Kasumi-1 (cell line): ENCODE data around the gene NUP205.
A peak's percentile ranks its signal among the peaks of the same experiment; 100 is the strongest.
"Not testable (repeated sequence)": the region's sequence is repeated elsewhere in the genome, so short reads cannot be mapped to it uniquely, and the experiment has no call there.

Experiments used
- DNase-seq, 2 experiments: peaks; one replicate each; lab custom pipeline; 2025; lab: John Stamatoyannopoulos, UW

The NUP205 gene

GRCh38 chr7:135620447-135620846 is 62.7 kb downstream of the NUP205 start:
- DNase-seq, result no peak

DNA sequence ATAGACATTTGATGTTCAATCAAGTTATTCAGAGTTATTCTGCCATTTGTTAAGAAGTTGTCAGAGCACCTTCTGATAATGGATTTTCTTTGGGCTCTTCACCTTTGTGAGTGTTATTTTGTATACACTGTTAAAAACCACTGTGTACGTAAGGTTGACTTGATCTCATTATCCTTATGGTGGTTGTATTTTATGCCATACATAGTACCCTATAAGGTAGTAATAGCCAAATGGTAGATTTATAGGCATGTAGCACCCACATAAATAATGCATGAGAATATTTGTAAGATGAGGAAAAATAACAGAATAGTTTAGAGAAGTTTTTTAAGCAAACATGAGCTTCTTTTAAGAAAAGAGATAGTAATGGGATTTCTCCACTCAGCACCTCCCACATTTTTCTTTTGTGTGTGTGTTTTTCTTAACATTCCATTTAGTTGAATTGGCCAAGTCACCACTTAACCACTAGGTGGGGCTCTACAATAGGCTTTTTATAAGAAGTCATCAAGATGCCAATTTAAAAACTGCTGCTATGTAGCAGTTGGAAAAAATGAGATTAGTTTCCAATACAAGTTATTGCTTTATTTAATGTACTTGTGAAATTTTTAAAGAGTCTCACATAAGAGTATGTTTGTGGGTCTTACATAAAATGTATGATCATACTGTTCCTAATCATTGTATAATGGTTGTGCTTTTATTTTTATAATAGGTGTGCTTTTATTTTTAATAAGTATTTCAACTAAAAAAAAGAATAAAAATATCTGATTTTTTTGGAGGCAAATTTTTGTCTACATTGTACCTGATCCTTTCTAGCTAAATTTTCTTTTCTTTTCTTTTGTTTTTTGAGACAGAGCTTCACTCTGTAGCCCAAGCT is 63.5 kb downstream of the NUP205 start:
- peak; percentile 56 to 79 for DNase-seq

DNA sequence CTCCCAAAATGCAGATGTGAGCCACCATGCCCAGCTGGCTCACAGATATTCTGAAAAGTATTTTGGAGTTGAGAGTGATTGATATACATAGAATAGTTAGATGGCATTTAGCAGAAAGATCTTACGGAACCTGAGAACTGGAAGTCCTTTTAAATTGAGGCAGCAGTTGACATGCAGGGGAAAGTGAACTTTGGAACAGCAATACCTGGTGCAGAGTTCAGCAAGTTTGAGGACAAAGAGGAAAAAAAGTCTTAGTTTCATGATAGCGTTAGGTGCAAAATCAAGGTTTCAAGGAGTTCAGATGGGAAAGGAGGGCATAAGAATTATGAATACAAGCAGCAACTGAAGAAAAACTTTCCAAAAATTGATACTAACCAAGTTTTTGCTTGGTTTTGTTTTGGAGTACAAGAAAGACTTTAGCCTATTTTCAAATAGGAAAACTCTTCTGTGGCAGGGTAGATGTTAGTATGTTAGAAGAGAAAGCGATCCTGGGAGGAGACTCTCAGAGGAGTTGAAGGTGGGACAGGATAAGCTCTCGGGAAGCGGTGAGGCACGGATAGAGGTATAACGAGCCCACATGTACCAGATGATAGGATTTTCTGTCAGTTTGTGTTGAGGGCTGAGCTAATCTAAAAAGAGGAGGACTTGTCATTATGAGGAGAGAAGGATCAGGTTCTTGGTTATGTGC is 76.6 kb downstream of the NUP205 start:
- no peak for DNase-seq

DNA sequence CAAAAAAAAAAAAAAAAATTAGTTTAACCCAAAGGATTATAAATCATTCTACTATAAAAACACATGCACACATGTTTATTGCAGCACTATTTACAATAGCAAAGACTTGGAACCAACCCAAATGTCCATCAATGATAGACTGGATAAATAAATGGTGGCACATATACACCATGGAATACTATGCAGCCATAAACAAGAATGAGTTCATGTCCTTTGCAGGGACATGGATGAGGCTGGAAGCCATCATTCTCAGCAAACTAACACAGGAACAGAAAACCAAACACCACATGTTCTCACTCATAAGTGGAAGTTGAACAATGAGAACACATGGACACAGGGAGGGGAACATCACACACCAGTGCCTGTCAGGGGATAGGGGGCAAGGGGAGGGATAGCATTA is 82.0 kb downstream of the NUP205 start:
- DNase-seq, result not testable (repeated sequence)

DNA sequence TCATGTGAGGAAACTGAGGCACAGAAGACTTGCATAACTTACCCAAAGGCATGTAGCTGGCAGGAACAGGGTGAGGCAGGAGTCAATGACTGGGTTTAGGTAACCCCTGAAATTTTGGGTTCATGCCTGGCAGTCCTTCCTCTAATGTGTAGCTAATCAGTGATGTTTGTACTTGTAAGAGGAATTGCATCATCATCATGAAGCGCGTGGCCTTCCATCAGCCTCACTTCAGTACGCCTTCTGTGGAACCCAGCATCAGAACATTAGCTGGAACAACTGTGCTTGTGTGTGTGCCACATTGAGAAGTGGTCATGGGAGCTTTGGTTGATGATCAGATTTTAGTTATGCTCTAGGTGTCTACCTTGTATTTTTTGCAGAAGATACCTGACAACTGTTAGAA is 86.4 kb downstream of the NUP205 start:
- DNase-seq, result no peak

- DNase-seq, result no peak
Measured at GRCh38 chr7:135644729-135645128, 87.0 kb downstream of the NUP205 start.

- peak; percentile 82 to 87 for DNase-seq
Measured at GRCh38 chr7:135645296-135645904, 87.7 kb downstream of the NUP205 start.

DNA sequence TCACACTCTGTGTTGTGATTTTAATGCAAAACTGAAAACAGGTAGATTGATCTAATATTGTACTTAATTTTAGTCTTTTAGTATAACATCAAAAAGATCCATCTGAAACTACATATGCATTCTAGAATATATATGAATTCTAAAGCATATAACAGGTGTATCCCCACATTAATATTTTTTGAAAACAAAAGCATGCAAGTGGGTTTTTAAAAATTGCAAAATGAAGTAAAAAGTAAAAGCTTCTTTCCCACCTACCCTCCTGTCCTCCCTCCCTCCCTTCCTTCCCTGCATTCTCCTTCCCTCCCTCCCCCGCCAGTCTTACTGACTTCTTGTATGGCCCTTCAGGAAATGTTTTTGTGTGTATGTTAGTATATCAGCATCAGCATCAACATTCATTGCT is 90.0 kb downstream of the NUP205 start:
- no peak for DNase-seq

DNA sequence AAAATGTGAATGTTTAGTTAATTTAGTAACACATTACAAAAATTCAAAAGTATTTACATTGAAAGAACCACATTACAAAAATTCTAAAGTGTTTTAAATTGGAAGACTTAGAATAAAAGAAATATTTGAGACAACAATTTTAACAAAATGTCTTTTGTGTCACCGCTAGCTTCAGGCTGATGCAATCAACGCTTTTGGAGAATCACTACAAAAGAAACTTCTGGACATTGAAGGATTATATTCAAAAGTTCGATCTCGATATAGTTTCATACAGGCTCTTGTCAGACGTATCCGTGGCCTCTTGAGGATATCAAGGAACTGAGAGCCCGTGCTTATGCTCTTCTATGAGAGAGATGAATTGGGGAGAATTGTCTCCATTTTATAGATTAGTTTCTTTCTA is 90.5 kb downstream of the NUP205 start:
- DNase-seq, result no peak

DNA sequence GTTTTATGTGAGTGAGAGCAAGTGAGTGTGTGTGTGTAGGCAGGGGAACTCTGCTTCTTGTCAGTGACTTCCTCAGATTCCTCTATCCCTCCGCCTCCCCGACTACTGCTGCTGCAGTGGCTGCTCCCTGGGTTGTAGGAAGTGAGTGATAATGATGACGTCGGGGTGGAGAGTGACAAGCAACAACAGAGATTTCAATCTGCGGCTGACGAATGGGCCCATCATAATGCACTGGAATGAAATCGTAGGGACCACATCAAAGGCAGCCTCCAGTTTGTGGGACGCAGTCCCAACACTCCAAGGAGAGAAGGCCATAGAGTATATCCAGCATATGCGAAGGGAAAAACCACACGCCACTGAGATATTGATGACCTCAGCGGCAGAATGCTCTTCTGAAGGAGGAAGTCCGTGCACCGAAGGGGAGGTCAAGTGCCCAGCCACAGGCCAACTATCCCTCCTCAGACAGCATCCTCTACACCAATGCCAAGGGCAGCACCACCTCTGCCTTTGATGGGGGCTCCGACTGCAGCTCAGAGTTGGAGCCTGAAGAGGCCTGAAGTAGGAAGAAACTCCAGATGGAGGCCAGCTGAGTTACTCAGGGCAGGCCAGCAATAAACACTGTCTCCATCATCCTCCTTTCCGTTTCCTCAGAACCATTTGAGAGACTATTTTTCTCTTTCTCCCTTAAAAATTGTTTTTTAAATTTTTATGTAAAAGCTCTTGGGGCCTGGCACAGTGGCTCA is 93.3 kb downstream of the NUP205 start:
- no peak for DNase-seq

- DNase-seq, result no peak
Measured at GRCh38 chr7:135653340-135654080, 95.8 kb downstream of the NUP205 start.

GRCh38 chr7:135658564-135658963 is 100.8 kb downstream of the NUP205 start:
- no peak for DNase-seq

DNA sequence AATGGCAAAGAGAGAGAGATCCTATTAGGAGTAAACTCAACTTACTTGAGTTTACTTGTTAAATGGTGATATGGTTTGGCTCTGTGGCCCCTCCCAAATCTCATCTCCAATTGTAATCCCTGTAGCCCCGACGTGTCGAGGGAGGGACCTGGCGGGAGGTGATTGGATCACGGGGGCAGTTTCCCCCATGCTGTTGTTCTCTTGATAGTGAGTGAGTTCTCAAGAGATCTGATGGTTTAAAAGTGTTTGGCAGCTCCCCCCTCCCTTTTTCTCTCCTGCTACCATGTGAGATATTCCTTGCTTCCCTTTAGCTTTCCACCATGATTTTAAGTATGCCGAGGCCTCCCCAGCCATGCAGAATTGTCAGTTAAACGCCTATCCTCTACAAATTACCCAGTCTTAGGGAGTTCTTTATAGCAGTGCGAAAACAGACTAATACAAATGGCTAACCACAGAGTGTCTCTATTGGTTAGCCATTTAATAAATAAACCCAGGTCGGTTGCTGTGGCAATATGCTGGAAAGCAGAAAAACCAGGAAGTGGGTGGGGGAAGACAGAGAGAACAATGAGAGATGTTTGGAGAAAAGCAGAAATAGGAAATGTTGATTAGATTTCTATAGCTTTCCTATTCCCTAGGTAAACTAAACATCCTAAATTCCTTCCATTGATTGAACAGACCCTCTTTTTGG is 101.6 kb downstream of the NUP205 start:
- peak; percentile 46 to 53 for DNase-seq

DNA sequence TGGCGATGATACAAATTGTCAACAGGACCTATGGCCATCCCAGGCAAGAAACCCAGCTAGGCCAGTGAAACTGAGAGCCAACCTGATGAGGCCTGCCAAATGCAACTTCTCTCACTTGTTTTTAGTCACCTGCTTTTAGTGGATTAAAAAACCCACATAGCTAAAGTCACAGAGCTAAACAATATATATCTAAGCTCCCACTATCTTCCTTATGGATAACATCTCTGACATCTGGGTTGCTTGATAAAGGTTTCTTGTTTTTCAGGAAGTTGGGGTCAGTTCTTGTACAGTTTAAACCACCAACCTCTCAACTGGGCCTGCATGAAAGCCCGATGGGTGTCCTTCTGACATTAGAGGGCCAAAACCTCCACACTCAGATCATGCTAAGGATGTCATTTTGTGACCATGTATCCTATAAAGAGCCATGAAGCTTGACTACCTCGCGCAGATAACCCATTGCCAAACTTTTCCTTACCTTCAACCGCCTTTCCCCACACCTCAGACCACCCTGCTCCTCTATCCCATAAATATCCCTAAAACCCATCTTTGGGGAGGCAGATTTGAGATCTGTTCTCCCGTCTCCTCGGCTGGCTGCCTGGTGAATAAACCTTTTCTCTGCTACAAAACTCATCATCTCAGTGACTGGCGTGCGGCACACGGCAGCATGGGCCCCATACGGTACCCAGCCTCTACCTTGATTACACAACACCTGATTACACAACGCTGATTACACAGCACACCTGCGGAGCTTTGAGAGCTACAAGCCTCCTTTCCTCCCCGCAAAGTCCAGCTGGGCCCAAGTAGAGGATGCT is 103.8 kb downstream of the NUP205 start:
- DNase-seq, result peak in 1 of 2 experiments; percentile 18

DNA sequence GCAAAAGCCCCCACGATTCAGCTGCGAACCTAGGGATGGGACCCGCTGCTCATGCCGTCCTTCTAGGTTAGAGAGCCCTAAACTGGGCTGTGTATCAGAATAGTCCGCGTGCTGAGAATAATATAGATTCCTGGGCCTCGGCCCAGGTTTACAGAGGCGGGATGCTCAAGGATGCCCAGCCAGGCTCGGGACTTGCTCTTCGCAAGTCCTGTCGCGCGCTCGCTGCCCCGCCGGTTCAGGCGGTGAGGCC is 104.3 kb downstream of the NUP205 start:
- no peak for DNase-seq

- DNase-seq, result peak; percentile 84 to 85
Measured at GRCh38 chr7:135662373-135663114, 104.8 kb downstream of the NUP205 start, which contains the start of gene STMP1. Gene STMP1 (plus strand): TSS chr7:135662514.

DNA sequence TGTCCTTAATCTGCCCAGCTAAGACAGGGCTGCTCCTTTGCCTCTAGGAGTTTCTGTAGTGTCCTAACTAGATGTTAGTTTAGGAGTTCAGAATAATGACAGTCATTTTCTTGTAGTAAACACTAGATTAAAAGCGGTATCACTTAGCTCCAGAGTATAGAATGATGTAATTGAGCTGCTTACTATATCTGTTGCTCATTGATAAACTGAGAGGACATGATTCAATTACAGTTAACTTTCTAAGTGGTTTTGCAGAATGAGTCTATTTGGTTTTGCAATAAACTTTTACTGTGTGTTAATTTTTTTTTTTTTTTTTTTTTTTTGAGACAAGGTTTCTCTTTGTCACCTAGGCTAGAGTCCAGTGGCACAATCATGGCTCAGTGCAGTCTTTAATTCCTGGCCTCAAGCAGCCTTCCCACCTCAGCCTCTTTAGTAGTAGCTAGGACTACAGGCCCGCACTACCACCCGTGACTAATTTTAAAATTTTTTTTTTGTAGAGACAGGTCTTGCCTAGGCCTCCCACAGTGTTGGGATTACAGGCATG is 106.4 kb downstream of the NUP205 start:
- DNase-seq, result no peak

- no peak for DNase-seq
Measured at GRCh38 chr7:135665042-135665441, 107.3 kb downstream of the NUP205 start.

GRCh38 chr7:135666156-135666555 is 108.4 kb downstream of the NUP205 start:
- DNase-seq, result no peak
